ENCODE data around the gene DLX6. TPM values are rescaled to one million over a fixed set of nuclear protein-coding genes. Genes with fewer than 3 reads are reported as not detected.

DLX6 gene
- total RNA-seq, 4 donors from 2014 or later = 0.98 to 3.0 (median 1.1) TPM

- peaks cover 32% of the 10 kb centered on the region for H3K4me1 ChIP-seq
- TF ChIP-seq CTCF (IDR thresholded peaks at IDR 0.05) = no peak
- TF ChIP-seq EP300 (IDR thresholded peaks at IDR 0.05) = no peak
- TF ChIP-seq POLR2AphosphoS5 (IDR thresholded peaks at IDR 0.05) = no peak
- no peak for TF ChIP-seq POLR2A (IDR thresholded peaks at IDR 0.05)
- no peaks in the 10 kb centered on the region for H3K9me3 ChIP-seq
- H3K36me3 ChIP-seq = no peaks in the 10 kb centered on the region
- H3K4me3 ChIP-seq = no peak overlapping the region
- DNase-seq (ENCODE audit: low spot score in 2 of 2) = no peak
- 14% methylated on average over 6 of the region's 6 CpGs for WGBS
- H3K27ac ChIP-seq = no peak overlapping the region
- peaks cover 100% of the 10 kb centered on the region for H3K27me3 ChIP-seq
Measured at GRCh38 chr7:96995406-96996110, 9.8 kb upstream of the DLX6 start.

GRCh38 chr7:96996111-96996957 lies 9.0 kb upstream of the DLX6 start:
- no peak overlapping the region for H3K27ac ChIP-seq
- TF ChIP-seq POLR2A (IDR thresholded peaks at IDR 0.05) (no peak), CTCF (IDR thresholded peaks at IDR 0.05) (no peak), POLR2AphosphoS5 (IDR thresholded peaks at IDR 0.05) (no peak), EP300 (IDR thresholded peaks at IDR 0.05) (no peak)
- H3K9me3 ChIP-seq = no peaks in the 10 kb centered on the region
- peaks cover 100% of the 10 kb centered on the region for H3K27me3 ChIP-seq
- WGBS = 3% methylated on average over 32 of the region's 32 CpGs
- peaks cover 32% of the 10 kb centered on the region for H3K4me1 ChIP-seq
- no peak overlapping the region for H3K4me3 ChIP-seq
- no peak for DNase-seq (ENCODE audit: low spot score in 2 of 2)
- no peaks in the 10 kb centered on the region for H3K36me3 ChIP-seq

- Histone ChIP-seq H3K4me1 (peaks cover 32% of the 10 kb centered on the region), H3K27me3 (peaks cover 100% of the 10 kb centered on the region), H3K36me3 (no peaks in the 10 kb centered on the region), H3K4me3 (no peak overlapping the region), H3K27ac (no peak overlapping the region), H3K9me3 (no peaks in the 10 kb centered on the region)
- DNase-seq (ENCODE audit: low spot score in 2 of 2) = no peak
- 10% methylated on average over 14 of the region's 14 CpGs for WGBS
- TF ChIP-seq EP300 (IDR thresholded peaks at IDR 0.05) (no peak), CTCF (IDR thresholded peaks at IDR 0.05) (no peak)
Measured at GRCh38 chr7:96996958-96997511, 8.3 kb upstream of the DLX6 start.

- Histone ChIP-seq H3K4me3 (no peak overlapping the region), H3K4me1 (peaks cover 29% of the 10 kb centered on the region), H3K36me3 (no peaks in the 10 kb centered on the region), H3K27ac (no peak overlapping the region), H3K9me3 (no peaks in the 10 kb centered on the region), H3K27me3 (peaks cover 100% of the 10 kb centered on the region)
- WGBS = 9% methylated on average over 23 of the region's 23 CpGs
- no peak for DNase-seq (ENCODE audit: low spot score in 2 of 2)
- TF ChIP-seq POLR2AphosphoS5 (IDR thresholded peaks at IDR 0.05) (no peak), CTCF (IDR thresholded peaks at IDR 0.05) (no peak), EP300 (IDR thresholded peaks at IDR 0.05) (no peak), POLR2A (IDR thresholded peaks at IDR 0.05) (no peak)
Measured at GRCh38 chr7:96997512-96998032, 7.8 kb upstream of the DLX6 start.

- H3K27ac ChIP-seq = no peak overlapping the region
- no peaks in the 10 kb centered on the region for H3K9me3 ChIP-seq
- DNase-seq (ENCODE audit: low spot score in 2 of 2) = no peak
- peaks cover 100% of the 10 kb centered on the region for H3K27me3 ChIP-seq
- WGBS = 16% methylated on average over 11 of the region's 11 CpGs
- H3K4me3 ChIP-seq = no peak overlapping the region
- no peaks in the 10 kb centered on the region for H3K36me3 ChIP-seq
- no peak for TF ChIP-seq CTCF (IDR thresholded peaks at IDR 0.05)
- no peak for TF ChIP-seq EP300 (IDR thresholded peaks at IDR 0.05)
- no peak for TF ChIP-seq POLR2AphosphoS5 (IDR thresholded peaks at IDR 0.05)
- TF ChIP-seq POLR2A (IDR thresholded peaks at IDR 0.05) = no peak
- H3K4me1 ChIP-seq = peaks cover 29% of the 10 kb centered on the region
Measured at GRCh38 chr7:96998333-96998732, 7.0 kb upstream of the DLX6 start.
